GM21717 (cell line): ENCODE data around the gene TMEM123.

Source experiments
- ATAC-seq: cut with Tn5 transposase; IDR thresholded peaks from one replicate; pipeline ENCODE4 v1.9.1; 2021; ENCODE audit warnings: mild to moderate bottlenecking, moderate library complexity; ENCODE audit not compliant: unreplicated experiment

Gene TMEM123

GRCh38 chr11:102452461-102453301, at the start of gene TMEM123:
TSS of gene TMEM123 (minus strand) at chr11:102452765. CDS start at chr11:102452623, 142 bp downstream.
- ATAC-seq = peak; percentile 64

- ATAC-seq = no peak
These were observed 48.3 kb upstream of the TMEM123 start for GRCh38 chr11:102500829-102501228.

- no peak for ATAC-seq
These were observed 47.4 kb upstream of the TMEM123 start for GRCh38 chr11:102499931-102500330.

GRCh38 chr11:102499151-102499550, 46.6 kb upstream of the TMEM123 start:
- ATAC-seq = no peak

GRCh38 chr11:102497061-102497460, 44.5 kb upstream of the TMEM123 start:
- no peak for ATAC-seq

- peak; percentile 81 for ATAC-seq
These were observed 42.8 kb upstream of the TMEM123 start for GRCh38 chr11:102495161-102496042.

- ATAC-seq = no peak
These were observed 41.7 kb upstream of the TMEM123 start for GRCh38 chr11:102494216-102494615.

- no peak for ATAC-seq
These were observed 41.0 kb upstream of the TMEM123 start for GRCh38 chr11:102493524-102493923.

GRCh38 chr11:102491969-102492368, 39.4 kb upstream of the TMEM123 start:
- no peak for ATAC-seq

- no peak for ATAC-seq
These were observed 36.9 kb upstream of the TMEM123 start for GRCh38 chr11:102489186-102490145.

- peak; percentile 94 for ATAC-seq
These were observed 35.6 kb upstream of the TMEM123 start for GRCh38 chr11:102488208-102488607.

GRCh38 chr11:102487214-102487613, 34.6 kb upstream of the TMEM123 start:
- no peak for ATAC-seq

- no peak for ATAC-seq
These were observed 34.0 kb upstream of the TMEM123 start for GRCh38 chr11:102486584-102486983.

- no peak for ATAC-seq
These were observed 32.6 kb upstream of the TMEM123 start for GRCh38 chr11:102485095-102485722.

- no peak for ATAC-seq
These were observed 29.9 kb upstream of the TMEM123 start for GRCh38 chr11:102482433-102482832.

- ATAC-seq = no peak
These were observed 27.2 kb upstream of the TMEM123 start for GRCh38 chr11:102479733-102480132.

- no peak for ATAC-seq
These were observed 26.2 kb upstream of the TMEM123 start for GRCh38 chr11:102478673-102479299.

GRCh38 chr11:102476812-102477211, 24.2 kb upstream of the TMEM123 start:
- peak; percentile 35 for ATAC-seq

- ATAC-seq = no peak
These were observed 23.5 kb upstream of the TMEM123 start for GRCh38 chr11:102476069-102476468.

- ATAC-seq = no peak
These were observed 21.0 kb upstream of the TMEM123 start for GRCh38 chr11:102473543-102473942.
